KMS-11 (cell line): ENCODE data around the gene GUCA2B.

Experiments used
- H2AFZ ChIP-seq: fragments of 200-600 bp; sonication (generic); 2 replicates; pipeline ENCODE4 v1.6.1; 2016; ENCODE audit warnings: antibody characterized with exemption, mixed run types, low read depth
- H3K27ac ChIP-seq: fragments of 200-600 bp; sonication (generic); 2 replicates; pipeline ENCODE4 v1.6.1; 2016; ENCODE audit warnings: mild to moderate bottlenecking, mixed run types
- H3K27me3 ChIP-seq: fragments of 200-600 bp; sonication (generic); 2 replicates; pipeline ENCODE4 v1.6.1; 2017; ENCODE audit warnings: mild to moderate bottlenecking, low read depth, mixed run types, moderate library complexity; ENCODE audit not compliant: insufficient read depth
- H3K36me3 ChIP-seq: fragments of 200-600 bp; sonication (generic); 2 replicates; pipeline ENCODE4 v1.6.1; 2017; ENCODE audit warnings: mild to moderate bottlenecking, mixed run types; ENCODE audit not compliant: insufficient read depth
- H3K4me1 ChIP-seq: fragments of 200-600 bp; sonication (generic); 2 replicates; pipeline ENCODE4 v1.6.1; 2016; ENCODE audit warnings: mild to moderate bottlenecking, low read depth, mixed run types; ENCODE audit not compliant: poor library complexity, severe bottlenecking
- H3K4me2 ChIP-seq: fragments of 200-600 bp; sonication (generic); 2 replicates; pipeline ENCODE4 v1.7.0; 2016; ENCODE audit warnings: mild to moderate bottlenecking, mixed run types
- H3K4me3 ChIP-seq: fragments of 200-600 bp; sonication (generic); IDR thresholded peaks from 2 replicates; pipeline ENCODE4 v1.6.1; 2017; ENCODE audit warnings: low read depth, low read length, mixed read lengths; ENCODE audit not compliant: insufficient read depth
- H3K79me2 ChIP-seq: fragments of 200-600 bp; sonication (generic); 2 replicates; pipeline ENCODE4 v1.6.1; 2016; ENCODE audit warnings: low read depth, mixed run types; ENCODE audit not compliant: insufficient read depth
- H3K9ac ChIP-seq: fragments of 200-600 bp; sonication (generic); 2 replicates; pipeline ENCODE4 v1.6.1; 2016; ENCODE audit warnings: mild to moderate bottlenecking, mixed run types
- H4K20me1 ChIP-seq: fragments of 200-600 bp; sonication (generic); 2 replicates; pipeline ENCODE4 v1.6.1; 2016; ENCODE audit warnings: mild to moderate bottlenecking, mixed run types; ENCODE audit not compliant: insufficient read depth
- TF ChIP-seq, protein P1 (sequence below): fragments of 200-600 bp; sonication (generic); conservative IDR thresholded peaks from 2 replicates; pipeline ENCODE4 v1.6.1; 2017; ENCODE audit warnings: low read depth, mild to moderate bottlenecking, antibody characterized with exemption, low read length, moderate library complexity, mixed read lengths

Gene GUCA2B

DNA sequence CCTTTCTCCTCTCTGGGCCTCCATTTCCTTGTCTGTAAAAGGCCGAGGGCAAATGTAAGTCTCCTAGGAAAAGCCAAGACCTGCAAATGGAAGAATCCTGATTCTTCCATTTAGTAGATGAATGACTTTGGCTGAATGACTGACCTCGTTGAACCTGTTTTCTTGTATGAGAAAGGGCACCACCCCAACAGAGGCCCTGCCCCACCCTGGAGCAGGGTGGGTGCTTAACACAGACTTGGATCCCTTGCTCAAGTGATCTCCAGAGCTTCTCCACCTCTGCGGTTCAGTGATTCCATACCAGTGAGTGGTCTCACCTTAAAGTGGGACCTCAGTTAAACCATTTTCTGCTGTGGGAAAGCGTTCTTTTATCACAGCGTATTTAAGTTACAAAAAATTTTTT lies 39.0 kb upstream of the GUCA2B start:
- H3K4me1 ChIP-seq = no peaks in the 10 kb centered on the region
- H4K20me1 ChIP-seq = no peaks in the 10 kb centered on the region
- no peak overlapping the region for H2AFZ ChIP-seq
- no peak overlapping the region for H3K4me2 ChIP-seq
- H3K9ac ChIP-seq = no peak overlapping the region
- no peak overlapping the region for H3K4me3 ChIP-seq
- H3K79me2 ChIP-seq = no peaks in the 10 kb centered on the region
- no peaks in the 10 kb centered on the region for H3K27me3 ChIP-seq
- TF ChIP-seq, protein P1, sequence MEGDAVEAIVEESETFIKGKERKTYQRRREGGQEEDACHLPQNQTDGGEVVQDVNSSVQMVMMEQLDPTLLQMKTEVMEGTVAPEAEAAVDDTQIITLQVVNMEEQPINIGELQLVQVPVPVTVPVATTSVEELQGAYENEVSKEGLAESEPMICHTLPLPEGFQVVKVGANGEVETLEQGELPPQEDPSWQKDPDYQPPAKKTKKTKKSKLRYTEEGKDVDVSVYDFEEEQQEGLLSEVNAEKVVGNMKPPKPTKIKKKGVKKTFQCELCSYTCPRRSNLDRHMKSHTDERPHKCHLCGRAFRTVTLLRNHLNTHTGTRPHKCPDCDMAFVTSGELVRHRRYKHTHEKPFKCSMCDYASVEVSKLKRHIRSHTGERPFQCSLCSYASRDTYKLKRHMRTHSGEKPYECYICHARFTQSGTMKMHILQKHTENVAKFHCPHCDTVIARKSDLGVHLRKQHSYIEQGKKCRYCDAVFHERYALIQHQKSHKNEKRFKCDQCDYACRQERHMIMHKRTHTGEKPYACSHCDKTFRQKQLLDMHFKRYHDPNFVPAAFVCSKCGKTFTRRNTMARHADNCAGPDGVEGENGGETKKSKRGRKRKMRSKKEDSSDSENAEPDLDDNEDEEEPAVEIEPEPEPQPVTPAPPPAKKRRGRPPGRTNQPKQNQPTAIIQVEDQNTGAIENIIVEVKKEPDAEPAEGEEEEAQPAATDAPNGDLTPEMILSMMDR = no peak
- no peak overlapping the region for H3K27ac ChIP-seq
- H3K36me3 ChIP-seq = no peaks in the 10 kb centered on the region

DNA sequence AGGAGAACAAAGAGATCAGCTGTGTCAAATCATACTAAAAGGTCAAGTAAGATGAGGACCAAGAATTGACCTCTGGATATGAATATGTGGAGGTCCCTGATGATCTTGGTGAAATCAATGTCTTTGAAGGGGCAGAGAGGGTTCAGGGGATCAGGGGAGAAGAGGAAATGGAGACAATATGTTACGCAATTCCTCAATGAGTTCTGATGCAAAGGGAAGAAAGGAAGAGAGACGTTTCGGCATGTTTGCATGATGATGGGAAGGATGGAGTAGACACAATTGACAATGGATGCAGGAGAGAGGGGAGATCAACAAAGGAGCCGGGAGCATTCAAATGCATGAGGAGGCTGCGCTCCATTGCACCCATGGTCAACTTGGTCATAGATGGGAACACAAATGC lies 36.0 kb upstream of the GUCA2B start:
- no peak overlapping the region for H3K4me3 ChIP-seq
- H3K4me2 ChIP-seq = no peak overlapping the region
- no peak overlapping the region for H2AFZ ChIP-seq
- H3K27me3 ChIP-seq = no peaks in the 10 kb centered on the region
- no peak overlapping the region for H3K27ac ChIP-seq
- H4K20me1 ChIP-seq = no peaks in the 10 kb centered on the region
- TF ChIP-seq, protein P1 = no peak
- H3K79me2 ChIP-seq = no peaks in the 10 kb centered on the region
- H3K9ac ChIP-seq = no peak overlapping the region
- H3K4me1 ChIP-seq = no peaks in the 10 kb centered on the region
- H3K36me3 ChIP-seq = no peaks in the 10 kb centered on the region

- H3K79me2 ChIP-seq = no peaks in the 10 kb centered on the region
- H3K9ac ChIP-seq = no peak overlapping the region
- no peaks in the 10 kb centered on the region for H4K20me1 ChIP-seq
- no peaks in the 10 kb centered on the region for H3K4me1 ChIP-seq
- TF ChIP-seq, protein P1 = no peak
- no peak overlapping the region for H3K4me2 ChIP-seq
- H3K36me3 ChIP-seq = no peaks in the 10 kb centered on the region
- H3K4me3 ChIP-seq = no peak overlapping the region
- H2AFZ ChIP-seq = no peak overlapping the region
- H3K27ac ChIP-seq = no peak overlapping the region
- no peaks in the 10 kb centered on the region for H3K27me3 ChIP-seq
Observed at GRCh38 chr1:42118125-42118524, 35.1 kb upstream of the GUCA2B start.

- no peaks in the 10 kb centered on the region for H3K4me1 ChIP-seq
- TF ChIP-seq, protein P1 = no peak
- no peak overlapping the region for H3K4me2 ChIP-seq
- no peaks in the 10 kb centered on the region for H3K36me3 ChIP-seq
- no peak overlapping the region for H2AFZ ChIP-seq
- H3K27me3 ChIP-seq = no peaks in the 10 kb centered on the region
- no peak overlapping the region for H3K27ac ChIP-seq
- no peaks in the 10 kb centered on the region for H4K20me1 ChIP-seq
- H3K9ac ChIP-seq = no peak overlapping the region
- no peak overlapping the region for H3K4me3 ChIP-seq
- H3K79me2 ChIP-seq = no peaks in the 10 kb centered on the region
Observed at GRCh38 chr1:42122408-42122807, 30.8 kb upstream of the GUCA2B start.

DNA sequence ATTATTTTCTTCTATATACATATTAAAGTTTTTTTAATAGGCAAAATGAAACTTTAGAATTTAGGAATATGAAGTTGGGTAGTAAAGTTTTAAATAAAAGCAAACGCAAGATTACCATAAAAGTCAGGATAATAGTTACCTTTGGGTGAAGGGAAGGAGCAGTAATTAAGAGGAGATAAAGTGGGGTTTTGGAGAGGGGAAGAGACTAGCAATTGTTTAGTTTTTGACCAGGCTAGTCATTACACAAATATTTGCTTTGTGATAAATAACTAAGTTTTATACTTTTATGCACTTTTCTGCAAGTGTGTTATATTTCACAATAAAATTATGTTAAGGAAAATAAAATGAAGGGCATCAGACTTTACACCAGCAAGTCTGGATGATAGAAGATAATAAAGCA lies 27.7 kb upstream of the GUCA2B start:
- no peak overlapping the region for H3K4me2 ChIP-seq
- no peak overlapping the region for H3K9ac ChIP-seq
- no peak overlapping the region for H3K27ac ChIP-seq
- TF ChIP-seq, protein P1 = no peak
- H3K4me1 ChIP-seq = no peaks in the 10 kb centered on the region
- no peaks in the 10 kb centered on the region for H3K36me3 ChIP-seq
- no peaks in the 10 kb centered on the region for H3K79me2 ChIP-seq
- H2AFZ ChIP-seq = no peak overlapping the region
- no peaks in the 10 kb centered on the region for H4K20me1 ChIP-seq
- H3K27me3 ChIP-seq = no peaks in the 10 kb centered on the region
- no peak overlapping the region for H3K4me3 ChIP-seq
